Prostate gland (tissue), 2 donors: ENCODE data around the gene FAM229B. TPM values are rescaled to one million over a fixed set of nuclear protein-coding genes. Genes with fewer than 3 reads are reported as not detected.
A peak's percentile ranks its signal among the peaks of the same experiment; 100 is the strongest.

ENCODE experiments used
- DNase-seq: peaks from one replicate; pipeline ENCODE4 v3.0.0-alpha.2; 2019; ENCODE audit warnings: low spot score
- H3K27ac ChIP-seq, 2 donors: fragments of 200-600 bp; sonication (generic); 2 replicates each; pipeline ENCODE4 v1.5.1; 2017 to 2019
- H3K27me3 ChIP-seq: fragments of 200-600 bp; sonication (generic); replicated peaks from 2 replicates; pipeline ENCODE4 v1.5.1; 2019; ENCODE audit not compliant: insufficient read depth
- H3K36me3 ChIP-seq, 2 donors: fragments of 200-600 bp; sonication (generic); 1 replicate in 1 of 2; 2 replicates in 1 of 2; pipeline versions ENCODE4 v1.5.1 to v1.8.1; 2017 to 2019
- H3K4me1 ChIP-seq: fragments of 200-600 bp; sonication (generic); replicated peaks from 2 replicates; pipeline ENCODE4 v1.5.1; 2019
- H3K4me3 ChIP-seq, 2 donors: fragments of 200-600 bp; sonication (generic); 2 replicates each; pipeline ENCODE4 v1.5.1; 2017 to 2019
- H3K9me3 ChIP-seq: fragments of 200-600 bp; sonication (generic); 2 replicates; pipeline ENCODE4 v1.5.1; 2017
- POLR2A ChIP-seq: fragments of 450-650 bp; IDR thresholded peaks from one replicate; pipeline ENCODE4 v1.6.1; 2016; ENCODE audit warnings: antibody characterized with exemption, mild to moderate bottlenecking
- POLR2AphosphoS5 ChIP-seq: sonication (generic); formaldehyde crosslinking; IDR thresholded peaks from one replicate; pipeline ENCODE4 v1.6.1; 2017; ENCODE audit warnings: antibody characterized with exemption
- WGBS: methylation state at CpG from one replicate; pipeline ENCODE4 v1.1.5; 2018; 5-methylcytosine and 5-hydroxymethylcytosine counted together
- intact Hi-C: fragments of 100-400 bp; cut with DNase I; formaldehyde crosslinking; loops from one replicate; pipeline ENCODE4 v1.14.2; 2022
- total RNA-seq, 2 donors: library from RNA; depleted of rRNA; stranded (reverse); fragments of >200 nt; gene quantifications; one replicate each; pipeline ENCODE4 v1.1.0, GENCODE V29; 2016
- TF ChIP-seq, protein P1 (sequence below), 4 experiments: fragments of 200-600 bp in 2 of 4; fragments of 450-650 bp in 2 of 4; sonication (generic) in 2 of 4; IDR thresholded peaks; 1 replicate in 3 of 4; 2 replicates in 1 of 4; pipeline ENCODE4 v1.5.1; 2016 to 2019; ENCODE audit warnings: antibody characterized with exemption in 4 of 4, mild to moderate bottlenecking in 2 of 4, moderate library complexity in 2 of 4

FAM229B gene
- total RNA-seq, 2 donors from 2014 or later = 13.7 to 32.2 TPM

DNA sequence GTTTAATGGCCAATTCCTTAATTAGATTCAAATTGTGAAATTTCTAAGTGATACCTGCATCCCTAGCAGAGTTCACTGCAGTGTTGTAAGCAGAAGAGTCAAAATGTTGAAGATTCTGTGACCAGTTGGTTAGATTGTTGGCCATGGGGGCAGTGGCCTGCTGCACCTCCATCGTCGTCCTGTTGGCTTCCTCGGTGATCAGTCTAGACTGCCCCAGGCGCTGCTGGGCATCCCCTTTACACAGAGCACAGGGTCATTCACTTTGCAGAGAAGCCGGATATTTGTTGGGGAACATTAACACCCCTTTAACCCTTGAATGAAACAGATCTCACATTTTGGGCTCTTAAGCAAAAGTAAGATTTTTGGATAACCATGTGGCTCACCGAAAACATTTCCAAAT is 60.7 kb downstream of the FAM229B start:
- no peaks in the 10 kb centered on the region for H3K9me3 ChIP-seq
- no peaks in the 10 kb centered on the region for H3K27me3 ChIP-seq
- no peak overlapping the region for H3K4me3 ChIP-seq
- no peaks in the 10 kb centered on the region for H3K4me1 ChIP-seq
- H3K27ac ChIP-seq = no peak overlapping the region
- H3K36me3 ChIP-seq = no peaks in the 10 kb centered on the region
- WGBS = 89% methylated on average over 6 of the region's 6 CpGs
- intact Hi-C loops = no loop called here
- no peak for TF ChIP-seq POLR2A
- TF ChIP-seq, protein P1, sequence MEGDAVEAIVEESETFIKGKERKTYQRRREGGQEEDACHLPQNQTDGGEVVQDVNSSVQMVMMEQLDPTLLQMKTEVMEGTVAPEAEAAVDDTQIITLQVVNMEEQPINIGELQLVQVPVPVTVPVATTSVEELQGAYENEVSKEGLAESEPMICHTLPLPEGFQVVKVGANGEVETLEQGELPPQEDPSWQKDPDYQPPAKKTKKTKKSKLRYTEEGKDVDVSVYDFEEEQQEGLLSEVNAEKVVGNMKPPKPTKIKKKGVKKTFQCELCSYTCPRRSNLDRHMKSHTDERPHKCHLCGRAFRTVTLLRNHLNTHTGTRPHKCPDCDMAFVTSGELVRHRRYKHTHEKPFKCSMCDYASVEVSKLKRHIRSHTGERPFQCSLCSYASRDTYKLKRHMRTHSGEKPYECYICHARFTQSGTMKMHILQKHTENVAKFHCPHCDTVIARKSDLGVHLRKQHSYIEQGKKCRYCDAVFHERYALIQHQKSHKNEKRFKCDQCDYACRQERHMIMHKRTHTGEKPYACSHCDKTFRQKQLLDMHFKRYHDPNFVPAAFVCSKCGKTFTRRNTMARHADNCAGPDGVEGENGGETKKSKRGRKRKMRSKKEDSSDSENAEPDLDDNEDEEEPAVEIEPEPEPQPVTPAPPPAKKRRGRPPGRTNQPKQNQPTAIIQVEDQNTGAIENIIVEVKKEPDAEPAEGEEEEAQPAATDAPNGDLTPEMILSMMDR (IDR thresholded peaks at IDR 0.05) = no peak
- TF ChIP-seq POLR2AphosphoS5 = no peak
- no peak for DNase-seq

DNA sequence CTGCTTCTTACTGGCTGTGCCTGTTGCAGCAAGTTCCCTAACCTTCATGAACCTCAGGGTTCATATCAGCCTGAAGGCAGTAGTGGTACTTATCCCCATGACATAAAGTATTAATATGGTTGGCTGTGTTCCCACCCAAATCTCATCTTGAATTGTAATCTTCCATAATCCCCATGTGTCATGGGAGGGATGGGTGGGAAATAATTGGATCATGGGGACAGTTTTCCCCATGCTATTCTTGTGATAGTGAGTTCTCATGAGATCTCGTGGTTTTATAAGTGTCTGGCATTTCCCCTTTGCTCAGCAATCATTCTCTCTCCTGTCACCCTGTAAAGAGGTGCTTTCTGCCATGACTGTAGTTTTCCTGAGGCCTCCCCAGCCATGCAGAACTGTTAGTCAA is 61.8 kb downstream of the FAM229B start:
- TF ChIP-seq POLR2AphosphoS5 = no peak
- TF ChIP-seq POLR2A = no peak
- TF ChIP-seq, protein P1 (IDR thresholded peaks at IDR 0.05) = no peak
- Histone ChIP-seq H3K27me3 (no peaks in the 10 kb centered on the region), H3K4me3 (no peak overlapping the region), H3K36me3 (no peaks in the 10 kb centered on the region), H3K9me3 (no peaks in the 10 kb centered on the region), H3K4me1 (no peaks in the 10 kb centered on the region), H3K27ac (peak overlapping the region; percentile 53 to 62)
- intact Hi-C loops = no loop called here
- DNase-seq = no peak
- WGBS = 50% methylated on average over 1 of the region's 1 CpG

DNA sequence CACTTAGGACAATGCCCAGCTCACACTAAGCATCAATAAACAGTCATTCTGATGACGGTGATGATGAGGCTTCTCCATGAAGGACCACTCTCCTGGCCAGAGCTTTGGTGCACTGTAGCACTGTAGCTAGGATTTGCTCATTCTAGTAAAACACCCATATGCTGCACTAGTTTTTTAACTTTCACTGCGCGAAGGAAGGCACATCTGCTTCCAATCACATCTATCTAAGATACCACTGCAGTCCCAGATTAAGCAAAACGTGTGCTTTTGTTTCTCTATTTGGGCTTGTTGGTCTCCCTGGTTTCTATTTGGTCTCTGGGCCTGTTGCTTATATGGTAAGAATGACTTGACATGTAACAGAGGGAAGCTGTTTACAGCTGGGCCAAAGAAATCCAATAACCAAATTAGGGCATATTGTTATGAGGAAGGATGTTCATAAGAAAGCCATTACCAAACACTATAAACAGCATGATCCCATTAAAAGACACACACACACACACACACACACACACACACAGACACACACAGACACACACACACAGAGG is 62.4 kb downstream of the FAM229B start:
- intact Hi-C loops = no loop called here
- Histone ChIP-seq H3K27ac (peak overlapping the region; percentile 53 to 62), H3K4me3 (no peak overlapping the region), H3K9me3 (no peaks in the 10 kb centered on the region), H3K36me3 (no peaks in the 10 kb centered on the region), H3K4me1 (no peaks in the 10 kb centered on the region), H3K27me3 (no peaks in the 10 kb centered on the region)
- TF ChIP-seq POLR2A (no peak), POLR2AphosphoS5 (peak; percentile 27)
- 62% methylated on average over 4 of the region's 4 CpGs for WGBS
- DNase-seq = no peak

DNA sequence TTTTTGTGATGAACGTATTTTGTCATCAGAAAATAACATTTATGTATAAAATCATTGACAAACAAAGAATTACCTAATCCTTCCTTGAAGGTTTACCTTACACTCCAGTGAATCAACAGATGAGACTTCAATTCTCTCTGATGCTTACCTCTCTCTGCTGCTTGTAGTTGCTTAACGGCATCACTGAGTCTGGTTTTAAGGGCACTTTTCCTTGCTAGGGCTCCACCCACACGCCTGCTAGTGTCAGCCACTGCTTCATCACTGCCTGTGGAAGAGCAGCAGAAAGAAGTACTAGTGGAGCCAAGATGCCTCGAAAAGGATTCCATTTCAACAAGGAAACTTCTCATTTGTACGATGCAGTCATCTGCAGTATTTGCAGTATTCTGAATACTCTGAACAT is 63.0 kb downstream of the FAM229B start:
- H3K4me1 ChIP-seq = no peaks in the 10 kb centered on the region
- no peaks in the 10 kb centered on the region for H3K36me3 ChIP-seq
- H3K27me3 ChIP-seq = no peaks in the 10 kb centered on the region
- no peaks in the 10 kb centered on the region for H3K9me3 ChIP-seq
- TF ChIP-seq POLR2A (no peak), POLR2AphosphoS5 (no peak)
- TF ChIP-seq, protein P1 (IDR thresholded peaks at IDR 0.05) = no peak
- no peak for DNase-seq
- H3K27ac ChIP-seq = peak overlapping the region; percentile 35 to 37
- H3K4me3 ChIP-seq = no peak overlapping the region
- 46% methylated on average over 5 of the region's 5 CpGs for WGBS
- intact Hi-C loops = no loop called here

Other genes with a start within 250 kb of the FAM229B start
- 100 to 1,000 TPM in 1 of 2 donors, 10 to 100 TPM in 1; 13.7 to 103 TPM for gene FYN, start 214.1 kb upstream of the FAM229B start, total RNA-seq
- gene CCN6, start 33.5 kb upstream of the FAM229B start, total RNA-seq = under 1 TPM in 1 of 2 donors, not detected in 1; 0.62 TPM
- 10 to 100 TPM; 20.5 to 36.8 TPM for gene TUBE1, start 109 bp upstream of the FAM229B start, total RNA-seq
- gene LAMA4, start 167.0 kb downstream of the FAM229B start, total RNA-seq = 10 to 100 TPM in 1 of 2 donors, 1 to 10 TPM in 1; 9.6 to 48.3 TPM